HTERT RPE-1 (cell line): ENCODE data around the gene ZNF529.

Source experiments
- in situ Hi-C: fragments of 300-500 bp; cut with MboI; formaldehyde crosslinking; loops from 4 replicates; pipeline ENCODE4 v1.14.3; 2020; ENCODE audit warnings: low sequenced_read_pairs

The ZNF529 gene

GRCh38 chr19:36514012-36514612 lies 59.0 kb downstream of the ZNF529 start:
- in situ Hi-C loops: no loop called here

DNA sequence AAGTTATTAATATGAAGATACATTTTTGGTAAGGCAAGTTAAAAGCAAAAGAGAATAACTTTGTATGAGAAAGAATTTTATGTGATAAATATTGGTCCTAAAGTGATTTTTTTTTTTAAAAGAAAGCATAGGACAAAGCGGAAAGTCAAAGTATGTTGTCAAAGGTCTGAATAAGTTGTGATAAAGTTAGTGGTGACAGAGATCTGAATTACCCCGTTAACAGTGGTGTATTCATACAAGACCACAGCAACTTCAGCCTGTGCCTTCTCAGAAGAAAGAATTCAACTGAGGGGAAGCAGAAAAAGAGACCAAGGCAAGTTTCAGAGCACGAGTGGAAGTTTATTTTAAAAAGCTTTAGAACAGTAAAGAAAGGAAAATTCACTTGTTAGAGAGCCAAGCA lies 64.8 kb downstream of the ZNF529 start:
- in situ Hi-C loops: no loop called here

DNA sequence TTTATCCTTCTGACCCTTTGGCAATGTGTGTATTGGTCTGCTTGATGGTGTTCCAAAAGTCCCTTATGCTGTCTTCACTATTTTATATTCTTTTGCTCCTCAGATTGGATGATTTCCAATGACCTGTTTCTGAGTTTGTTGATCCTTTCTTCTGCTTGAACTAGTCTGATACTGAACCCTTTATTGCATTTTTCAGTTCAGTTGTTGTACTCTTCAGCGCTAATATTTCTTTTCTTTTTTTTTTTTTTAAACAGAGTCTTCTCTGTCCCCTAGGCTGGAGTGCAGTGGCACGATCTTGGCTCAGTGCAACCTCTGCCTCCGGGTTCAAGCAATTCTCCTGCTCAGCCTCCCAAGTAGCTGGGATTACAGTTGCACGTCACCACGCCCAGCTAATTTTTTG lies 71.1 kb downstream of the ZNF529 start:
- in situ Hi-C loops: no loop called here

- in situ Hi-C loops: no loop called here
Observed at GRCh38 chr19:36497001-36497400, 76.1 kb downstream of the ZNF529 start.
